OCI-LY1 (cell line): ENCODE measurements around the gene IL18BP.
A peak's percentile ranks its signal among the peaks of the same experiment; 100 is the strongest.

Experiments used
- H2AFZ ChIP-seq: fragments of 200-600 bp; sonication (generic), shearing (Covaris generic); 2 replicates; pipeline ENCODE4 v1.6.0; 2014; ENCODE audit warnings: antibody characterized with exemption, mild to moderate bottlenecking, low read length
- H3F3A ChIP-seq: fragments of 200-600 bp; sonication (generic), shearing (Covaris generic); 2 replicates; pipeline ENCODE4 v1.6.0; 2014; ENCODE audit warnings: mild to moderate bottlenecking, antibody characterized with exemption, low read length, moderate library complexity; ENCODE audit not compliant: insufficient read depth
- H3K27ac ChIP-seq: fragments of 200-600 bp; sonication (generic); 2 replicates; pipeline ENCODE4 v1.5.1; 2014; ENCODE audit warnings: low read length, mixed run types, mild to moderate bottlenecking, low read depth; ENCODE audit not compliant: poor library complexity, severe bottlenecking
- H3K27me3 ChIP-seq: fragments of 200-600 bp; sonication (generic); 2 replicates; pipeline ENCODE4 v1.6.0; 2014; ENCODE audit warnings: antibody characterized with exemption, mild to moderate bottlenecking, low read length, moderate library complexity; ENCODE audit not compliant: insufficient read depth
- H3K36me3 ChIP-seq: fragments of 200-600 bp; sonication (generic); 2 replicates; pipeline ENCODE4 v1.6.1; 2014; ENCODE audit warnings: mild to moderate bottlenecking, antibody characterized with exemption, low read length, moderate library complexity, mixed read lengths; ENCODE audit not compliant: insufficient read depth
- H3K4me1 ChIP-seq: fragments of 200-600 bp; sonication (generic); 2 replicates; pipeline ENCODE4 v1.5.1; 2014; ENCODE audit warnings: mild to moderate bottlenecking, low read length, moderate library complexity; ENCODE audit not compliant: insufficient read depth, severe bottlenecking
- H3K4me2 ChIP-seq: fragments of 200-600 bp; sonication (generic), shearing (Covaris generic); 2 replicates; pipeline ENCODE4 v1.6.1; 2014; ENCODE audit warnings: low read length
- H3K4me3 ChIP-seq: fragments of 200-600 bp; sonication (generic); 2 replicates; pipeline ENCODE4 v1.5.1; 2014; ENCODE audit warnings: low read length, low read depth, mild to moderate bottlenecking, mixed read lengths; ENCODE audit not compliant: poor library complexity, severe bottlenecking
- H3K79me2 ChIP-seq: fragments of 200-600 bp; shearing (Covaris generic); 2 replicates; pipeline ENCODE4 v1.6.1; 2016; ENCODE audit warnings: mixed run types, low read length, mixed read lengths; ENCODE audit not compliant: insufficient read depth
- H3K9ac ChIP-seq: fragments of 200-600 bp; sonication (generic), shearing (Covaris generic); 2 replicates; pipeline ENCODE4 v1.6.1; 2014; ENCODE audit warnings: mild to moderate bottlenecking, low read length, mixed read lengths
- H3K9me2 ChIP-seq: fragments of 200-600 bp; sonication (generic), shearing (Covaris generic); 2 replicates; pipeline ENCODE4 v1.6.1; 2014; ENCODE audit warnings: low read depth, mild to moderate bottlenecking, low read length, mixed read lengths
- H3K9me3 ChIP-seq: fragments of 200-600 bp; shearing (Covaris generic); 2 replicates; pipeline ENCODE4 v1.6.1; 2014; ENCODE audit warnings: low read length, mixed read lengths
- H4K20me1 ChIP-seq: fragments of 200-600 bp; sonication (generic), shearing (Covaris generic); 2 replicates; pipeline ENCODE4 v1.6.0; 2016; ENCODE audit warnings: mild to moderate bottlenecking, low read length; ENCODE audit not compliant: insufficient read depth
- EZH2 ChIP-seq: fragments of 200-600 bp; sonication (generic), shearing (Covaris generic); IDR thresholded peaks from 2 replicates; pipeline ENCODE4 v1.8.0; 2017; ENCODE audit warnings: borderline replicate concordance, mixed run types, mild to moderate bottlenecking, antibody characterized with exemption, low read length, moderate library complexity, mixed read lengths
- TF ChIP-seq, protein P1 (sequence below): fragments of 200-600 bp; sonication (generic), shearing (Covaris generic); IDR thresholded peaks from 2 replicates; pipeline ENCODE4 v1.5.1; 2017; ENCODE audit warnings: mild to moderate bottlenecking, antibody characterized with exemption, low read length, moderate library complexity, mixed read lengths

IL18BP gene

DNA sequence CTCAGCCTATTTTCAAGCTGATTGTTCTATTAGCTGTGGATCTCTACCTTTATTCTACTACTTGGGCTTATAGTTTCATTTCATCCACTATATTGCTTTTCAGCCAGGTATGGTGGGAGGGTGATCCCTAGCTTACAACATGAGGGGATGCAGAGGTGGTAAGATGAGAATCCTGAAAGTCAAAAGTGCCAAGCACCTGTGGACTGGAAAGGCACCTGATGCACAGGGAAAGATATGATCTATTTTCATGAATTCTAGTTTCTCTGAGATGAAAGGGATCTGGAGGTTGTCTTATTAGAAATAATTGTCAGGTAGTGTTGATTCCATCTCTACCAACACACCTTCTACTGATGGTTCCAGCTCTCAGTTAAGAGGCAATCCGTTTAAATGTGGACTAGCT is 21.6 kb upstream of the IL18BP start:
- Histone ChIP-seq H3K9me2 (no peaks in the 10 kb centered on the region), H3K4me2 (no peak overlapping the region), H3K27me3 (no peaks in the 10 kb centered on the region), H3K9me3 (no peaks in the 10 kb centered on the region), H3F3A (no peaks in the 10 kb centered on the region), H3K4me3 (no peak overlapping the region), H2AFZ (no peak overlapping the region), H3K36me3 (peaks cover 19% of the 10 kb centered on the region; the same call in 1 of the 2 replicates), H3K4me1 (peaks cover 13% of the 10 kb centered on the region), H3K9ac (no peak overlapping the region), H4K20me1 (no peaks in the 10 kb centered on the region), H3K79me2 (no peaks in the 10 kb centered on the region), H3K27ac (peak overlapping the region; percentile 60)
- TF ChIP-seq, protein P1, sequence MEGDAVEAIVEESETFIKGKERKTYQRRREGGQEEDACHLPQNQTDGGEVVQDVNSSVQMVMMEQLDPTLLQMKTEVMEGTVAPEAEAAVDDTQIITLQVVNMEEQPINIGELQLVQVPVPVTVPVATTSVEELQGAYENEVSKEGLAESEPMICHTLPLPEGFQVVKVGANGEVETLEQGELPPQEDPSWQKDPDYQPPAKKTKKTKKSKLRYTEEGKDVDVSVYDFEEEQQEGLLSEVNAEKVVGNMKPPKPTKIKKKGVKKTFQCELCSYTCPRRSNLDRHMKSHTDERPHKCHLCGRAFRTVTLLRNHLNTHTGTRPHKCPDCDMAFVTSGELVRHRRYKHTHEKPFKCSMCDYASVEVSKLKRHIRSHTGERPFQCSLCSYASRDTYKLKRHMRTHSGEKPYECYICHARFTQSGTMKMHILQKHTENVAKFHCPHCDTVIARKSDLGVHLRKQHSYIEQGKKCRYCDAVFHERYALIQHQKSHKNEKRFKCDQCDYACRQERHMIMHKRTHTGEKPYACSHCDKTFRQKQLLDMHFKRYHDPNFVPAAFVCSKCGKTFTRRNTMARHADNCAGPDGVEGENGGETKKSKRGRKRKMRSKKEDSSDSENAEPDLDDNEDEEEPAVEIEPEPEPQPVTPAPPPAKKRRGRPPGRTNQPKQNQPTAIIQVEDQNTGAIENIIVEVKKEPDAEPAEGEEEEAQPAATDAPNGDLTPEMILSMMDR, result no peak

DNA sequence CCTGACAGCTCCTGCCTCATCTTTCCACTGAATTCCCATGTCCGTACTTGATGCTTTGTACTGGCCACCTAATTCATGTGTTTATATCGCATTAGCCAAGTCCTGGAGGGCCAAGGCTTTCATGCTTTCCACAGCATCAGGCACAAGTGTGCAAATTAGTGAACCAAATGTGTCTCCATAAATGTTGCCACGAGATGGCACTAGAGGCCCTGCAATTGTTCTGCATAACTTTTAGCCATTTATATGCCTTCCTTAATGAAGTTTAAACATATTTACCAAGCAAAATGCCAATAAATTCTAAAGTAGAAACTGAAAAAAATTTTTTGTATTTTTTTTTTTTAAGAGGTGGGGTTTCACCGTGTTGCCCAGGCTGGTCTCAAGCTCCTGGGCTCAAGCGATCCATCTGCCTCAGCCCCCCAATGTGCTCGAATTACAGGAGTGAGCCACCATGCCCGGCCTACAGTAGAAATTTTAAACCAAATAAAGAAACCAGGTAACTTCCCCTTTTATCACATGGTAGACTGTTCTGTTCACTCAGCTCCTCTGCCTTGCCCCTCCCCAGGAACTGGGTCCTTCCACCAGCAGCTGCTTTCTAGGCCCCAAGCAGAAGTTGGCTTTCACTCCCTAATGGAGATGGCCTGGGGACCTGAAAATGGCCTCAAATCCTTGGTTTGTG is 20.8 kb upstream of the IL18BP start:
- H3K27ac ChIP-seq, result peak overlapping the region; percentile 60
- H3K9ac ChIP-seq, result no peak overlapping the region; the same call in 1 of the 2 replicates
- H3K36me3 ChIP-seq, result peaks cover 21% of the 10 kb centered on the region; the same call in 1 of the 2 replicates
- H3K4me2 ChIP-seq, result peak overlapping the region; percentile 18; the same call in 1 of the 2 replicates
- H3K4me3 ChIP-seq, result no peak overlapping the region
- no peaks in the 10 kb centered on the region for H3K79me2 ChIP-seq
- H4K20me1 ChIP-seq, result no peaks in the 10 kb centered on the region
- H3F3A ChIP-seq, result no peaks in the 10 kb centered on the region
- no peak for TF ChIP-seq EZH2
- TF ChIP-seq, protein P1, result peak; percentile 81
- H3K9me2 ChIP-seq, result no peaks in the 10 kb centered on the region
- peaks cover 13% of the 10 kb centered on the region for H3K4me1 ChIP-seq
- no peaks in the 10 kb centered on the region for H3K27me3 ChIP-seq
- H2AFZ ChIP-seq, result no peak overlapping the region
- no peaks in the 10 kb centered on the region for H3K9me3 ChIP-seq

DNA sequence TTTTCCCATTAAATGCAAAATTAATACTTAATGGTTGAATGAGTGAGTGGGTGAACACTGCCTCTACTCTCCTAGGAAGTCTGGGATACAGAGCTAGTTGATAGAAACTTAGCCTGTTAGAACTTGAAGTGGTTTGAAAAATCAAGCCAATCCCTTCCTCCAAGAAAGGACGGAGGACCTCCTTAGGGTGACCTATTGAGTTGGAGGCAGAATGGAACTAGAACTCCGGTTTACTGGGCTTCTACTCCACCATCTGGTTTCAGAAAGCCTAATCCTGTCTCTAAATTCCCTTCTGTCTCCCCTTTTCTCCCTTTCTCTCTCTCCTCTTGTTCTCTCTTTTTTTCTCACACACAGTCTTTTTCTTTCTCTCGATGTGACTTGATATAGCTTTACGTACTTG is 19.6 kb upstream of the IL18BP start:
- TF ChIP-seq EZH2, result no peak
- TF ChIP-seq, protein P1, result no peak
- no peaks in the 10 kb centered on the region for H3K9me2 ChIP-seq
- H3K9me3 ChIP-seq, result no peaks in the 10 kb centered on the region
- no peaks in the 10 kb centered on the region for H4K20me1 ChIP-seq
- H3K4me1 ChIP-seq, result peaks cover 13% of the 10 kb centered on the region
- H3K27ac ChIP-seq, result no peak overlapping the region
- no peak overlapping the region for H2AFZ ChIP-seq
- no peak overlapping the region for H3K4me2 ChIP-seq
- H3F3A ChIP-seq, result no peaks in the 10 kb centered on the region
- no peak overlapping the region for H3K9ac ChIP-seq
- H3K79me2 ChIP-seq, result no peaks in the 10 kb centered on the region
- no peaks in the 10 kb centered on the region for H3K27me3 ChIP-seq
- H3K4me3 ChIP-seq, result no peak overlapping the region
- H3K36me3 ChIP-seq, result peaks cover 33% of the 10 kb centered on the region
